Measurements from ENCODE around the gene CNKSR3. TPM values are rescaled to one million over a fixed set of nuclear protein-coding genes. Genes with fewer than 3 reads are reported as not detected.

CNKSR3 gene
- total RNA-seq, 6 donors from 2014 or later: 2.1 to 14.3 (median 7.5) TPM

- no peaks in the 10 kb centered on the region for H3K9me3 ChIP-seq
- peak in 1 of 2 donors; percentile 35 for ATAC-seq (ENCODE audit: low FRiP score in 2 of 2)
- DNase-seq: no peak
- peak overlapping the region in 3 of 4 donors; percentile 8 to 54 (median 22) for H3K27ac ChIP-seq
- H3K4me3 ChIP-seq: no peak overlapping the region
- H3K27me3 ChIP-seq: no peaks in the 10 kb centered on the region
- TF ChIP-seq EP300 (IDR thresholded peaks at IDR 0.05) (no peak), POLR2A (IDR thresholded peaks at IDR 0.05) (no peak), POLR2AphosphoS5 (IDR thresholded peaks at IDR 0.05) (no peak), CTCF (IDR thresholded peaks at IDR 0.05) (no peak)
- no peaks in the 10 kb centered on the region for H3K36me3 ChIP-seq
- 83 to 86% methylated on average over 8 of the region's 8 CpGs for WGBS, 2 donors
- peaks cover 3 to 15% (median 13%) of the 10 kb centered on the region in 4 donors for H3K4me1 ChIP-seq
These were observed 156.2 kb downstream of the CNKSR3 start for GRCh38 chr6:154354265-154354777.

GRCh38 chr6:154353626-154354025 is 156.9 kb downstream of the CNKSR3 start:
- DNase-seq (no peak), ATAC-seq (ENCODE audit: low FRiP score in 2 of 2) (no peak)
- Histone ChIP-seq H3K27me3 (no peaks in the 10 kb centered on the region), H3K36me3 (no peaks in the 10 kb centered on the region), H3K9me3 (no peaks in the 10 kb centered on the region), H3K27ac (no peak overlapping the region), H3K4me3 (no peak overlapping the region), H3K4me1 (peaks cover 3 to 14% (median 8%) of the 10 kb centered on the region in 4 donors)
- TF ChIP-seq POLR2A (IDR thresholded peaks at IDR 0.05): no peak
- TF ChIP-seq POLR2AphosphoS5 (IDR thresholded peaks at IDR 0.05): no peak
- TF ChIP-seq CTCF (IDR thresholded peaks at IDR 0.05): no peak
- TF ChIP-seq EP300 (IDR thresholded peaks at IDR 0.05): no peak
- 70 to 87% methylated on average over 1 of the region's 1 CpG for WGBS, 2 donors

DNA sequence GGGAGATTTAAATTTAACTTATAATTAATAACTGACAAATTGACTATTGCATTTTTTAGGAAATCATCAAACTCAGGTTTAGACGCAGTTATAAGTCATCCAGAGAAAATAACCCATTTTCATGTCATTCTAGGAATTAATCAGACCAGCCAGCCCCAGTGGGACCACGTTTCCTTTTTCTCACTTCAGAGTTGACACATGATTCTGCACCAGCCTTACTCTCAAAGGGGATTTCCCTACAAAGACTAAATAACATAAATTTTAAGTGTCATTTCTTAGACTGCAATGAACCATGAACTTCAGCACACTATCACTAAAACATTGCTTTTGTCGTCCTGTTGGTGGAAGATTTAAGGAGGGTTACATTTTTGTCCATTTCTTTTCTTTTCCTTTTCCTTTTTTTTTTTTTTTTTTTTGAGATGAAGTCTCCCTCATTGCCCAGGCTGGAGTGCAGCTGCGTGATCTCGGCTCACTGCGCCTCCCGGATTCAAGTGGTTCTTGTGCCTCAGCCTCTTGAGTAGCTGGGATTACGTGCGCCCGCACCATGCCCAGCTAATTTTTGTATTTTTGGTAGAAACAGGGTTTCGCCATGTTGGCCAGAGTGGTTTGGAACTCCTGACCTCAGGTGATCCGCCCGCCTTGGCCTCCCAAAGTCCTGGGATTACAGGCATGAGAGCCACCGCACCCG is 157.4 kb downstream of the CNKSR3 start:
- no peak for TF ChIP-seq EP300 (IDR thresholded peaks at IDR 0.05)
- no peak for TF ChIP-seq POLR2A (IDR thresholded peaks at IDR 0.05)
- no peak for TF ChIP-seq POLR2AphosphoS5 (IDR thresholded peaks at IDR 0.05)
- no peak for TF ChIP-seq CTCF (IDR thresholded peaks at IDR 0.05)
- DNase-seq: peak in 1 of 2 donors; percentile 46
- Histone ChIP-seq H3K27ac (no peak overlapping the region), H3K4me1 (peaks cover 3 to 14% (median 8%) of the 10 kb centered on the region in 4 donors), H3K9me3 (no peaks in the 10 kb centered on the region), H3K4me3 (no peak overlapping the region), H3K36me3 (no peaks in the 10 kb centered on the region), H3K27me3 (no peaks in the 10 kb centered on the region)
- WGBS, 2 donors: 55 to 72% methylated on average over 15 of the region's 15 CpGs
- no peak for ATAC-seq (ENCODE audit: low FRiP score in 2 of 2)

DNA sequence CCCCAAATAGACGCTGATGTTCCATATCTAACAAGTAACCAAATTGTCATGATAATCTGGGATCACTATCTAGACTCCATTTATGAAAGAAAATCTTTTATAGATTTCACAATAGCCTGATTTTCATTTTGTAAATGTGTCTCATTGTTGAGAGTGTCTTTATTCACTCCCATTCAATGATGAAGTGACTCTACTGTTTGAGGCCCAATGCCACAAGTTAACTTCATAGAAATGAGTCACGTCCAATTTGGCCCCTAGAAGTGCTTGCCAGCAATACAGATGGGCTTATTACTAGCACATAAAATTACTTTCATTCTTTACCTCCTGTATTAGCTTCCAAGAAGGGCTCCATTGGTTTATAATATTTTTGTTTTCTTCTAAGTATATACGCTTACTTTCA is 160.2 kb downstream of the CNKSR3 start:
- no peaks in the 10 kb centered on the region for H3K9me3 ChIP-seq
- TF ChIP-seq POLR2A (IDR thresholded peaks at IDR 0.05): no peak
- no peak for TF ChIP-seq EP300 (IDR thresholded peaks at IDR 0.05)
- DNase-seq (no peak), ATAC-seq (ENCODE audit: low FRiP score in 2 of 2) (no peak)
- no peak overlapping the region for H3K4me3 ChIP-seq
- no peak overlapping the region for H3K27ac ChIP-seq
- H3K4me1 ChIP-seq: peaks cover 3 to 7% (median 5%) of the 10 kb centered on the region in 4 donors
- H3K27me3 ChIP-seq: no peaks in the 10 kb centered on the region
- no peaks in the 10 kb centered on the region for H3K36me3 ChIP-seq
- 88 to 89% methylated on average over 3 of the region's 3 CpGs for WGBS, 2 donors

- Histone ChIP-seq H3K4me1 (peaks cover 0 to 4% (median 1%) of the 10 kb centered on the region in 4 donors), H3K4me3 (no peak overlapping the region), H3K9me3 (no peaks in the 10 kb centered on the region), H3K36me3 (no peaks in the 10 kb centered on the region), H3K27ac (peak overlapping the region in 2 of 4 donors; percentile 9 to 12), H3K27me3 (no peaks in the 10 kb centered on the region)
- ATAC-seq (ENCODE audit: low FRiP score in 2 of 2) (peak; percentile 29 to 70), DNase-seq (peak in 1 of 2 donors; percentile 31)
- WGBS, 2 donors: 64 to 83% methylated on average over 6 of the region's 6 CpGs
- no peak for TF ChIP-seq POLR2A (IDR thresholded peaks at IDR 0.05)
- TF ChIP-seq EP300 (IDR thresholded peaks at IDR 0.05): no peak
- TF ChIP-seq CTCF (IDR thresholded peaks at IDR 0.05): no peak
- no peak for TF ChIP-seq POLR2AphosphoS5 (IDR thresholded peaks at IDR 0.05)
These were observed 162.5 kb downstream of the CNKSR3 start for GRCh38 chr6:154347981-154348380.
